Measurements from ENCODE around the gene CTNNBIP1. TPM values are rescaled to one million over a fixed set of nuclear protein-coding genes. Genes with fewer than 3 reads are reported as not detected.

Gene CTNNBIP1
- total and polyA plus RNA-seq, 8 donors: 9.4 to 27.3 (median 19.1) TPM

DNA sequence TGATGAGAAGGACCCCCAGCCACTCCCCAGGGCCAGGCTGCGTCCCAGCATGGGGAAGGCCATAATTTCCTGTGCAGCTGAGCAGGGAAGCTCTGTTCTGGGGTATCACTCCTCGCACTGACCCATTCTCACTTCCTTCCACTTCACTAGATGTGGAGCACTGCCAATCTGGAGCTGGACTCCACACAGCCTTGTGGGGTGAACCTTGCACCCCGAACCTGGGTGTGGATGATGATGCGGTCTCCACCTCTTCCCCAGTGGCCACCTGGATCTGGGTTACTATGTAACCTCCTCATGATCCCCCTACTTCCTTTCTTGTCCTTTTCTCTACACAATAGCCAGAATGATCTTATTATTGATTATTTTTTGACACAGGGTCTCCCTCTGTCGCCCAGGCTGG lies 36.7 kb downstream of the CTNNBIP1 start:
- Histone ChIP-seq H3K27me3 (no peaks in the 10 kb centered on the region), H3K4me3 (no peak overlapping the region), H3K4me1 (no peaks in the 10 kb centered on the region), H3K36me3 (peaks cover 0 to 6% (median 1%) of the 10 kb centered on the region in 3 donors), H3K9me3 (no peaks in the 10 kb centered on the region), H3K27ac (no peak overlapping the region)
- DNase-seq: peak in 1 of 6 donors; percentile 10
- ATAC-seq: no peak
- 90 to 96% methylated on average over 5 of the region's 5 CpGs for WGBS, 2 donors
- FAIRE-seq: no peak
- TF ChIP-seq, protein P1, sequence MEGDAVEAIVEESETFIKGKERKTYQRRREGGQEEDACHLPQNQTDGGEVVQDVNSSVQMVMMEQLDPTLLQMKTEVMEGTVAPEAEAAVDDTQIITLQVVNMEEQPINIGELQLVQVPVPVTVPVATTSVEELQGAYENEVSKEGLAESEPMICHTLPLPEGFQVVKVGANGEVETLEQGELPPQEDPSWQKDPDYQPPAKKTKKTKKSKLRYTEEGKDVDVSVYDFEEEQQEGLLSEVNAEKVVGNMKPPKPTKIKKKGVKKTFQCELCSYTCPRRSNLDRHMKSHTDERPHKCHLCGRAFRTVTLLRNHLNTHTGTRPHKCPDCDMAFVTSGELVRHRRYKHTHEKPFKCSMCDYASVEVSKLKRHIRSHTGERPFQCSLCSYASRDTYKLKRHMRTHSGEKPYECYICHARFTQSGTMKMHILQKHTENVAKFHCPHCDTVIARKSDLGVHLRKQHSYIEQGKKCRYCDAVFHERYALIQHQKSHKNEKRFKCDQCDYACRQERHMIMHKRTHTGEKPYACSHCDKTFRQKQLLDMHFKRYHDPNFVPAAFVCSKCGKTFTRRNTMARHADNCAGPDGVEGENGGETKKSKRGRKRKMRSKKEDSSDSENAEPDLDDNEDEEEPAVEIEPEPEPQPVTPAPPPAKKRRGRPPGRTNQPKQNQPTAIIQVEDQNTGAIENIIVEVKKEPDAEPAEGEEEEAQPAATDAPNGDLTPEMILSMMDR (IDR thresholded peaks at IDR 0.05): no peak
- intact Hi-C loops (cut with DNase I): no loop called here

DNA sequence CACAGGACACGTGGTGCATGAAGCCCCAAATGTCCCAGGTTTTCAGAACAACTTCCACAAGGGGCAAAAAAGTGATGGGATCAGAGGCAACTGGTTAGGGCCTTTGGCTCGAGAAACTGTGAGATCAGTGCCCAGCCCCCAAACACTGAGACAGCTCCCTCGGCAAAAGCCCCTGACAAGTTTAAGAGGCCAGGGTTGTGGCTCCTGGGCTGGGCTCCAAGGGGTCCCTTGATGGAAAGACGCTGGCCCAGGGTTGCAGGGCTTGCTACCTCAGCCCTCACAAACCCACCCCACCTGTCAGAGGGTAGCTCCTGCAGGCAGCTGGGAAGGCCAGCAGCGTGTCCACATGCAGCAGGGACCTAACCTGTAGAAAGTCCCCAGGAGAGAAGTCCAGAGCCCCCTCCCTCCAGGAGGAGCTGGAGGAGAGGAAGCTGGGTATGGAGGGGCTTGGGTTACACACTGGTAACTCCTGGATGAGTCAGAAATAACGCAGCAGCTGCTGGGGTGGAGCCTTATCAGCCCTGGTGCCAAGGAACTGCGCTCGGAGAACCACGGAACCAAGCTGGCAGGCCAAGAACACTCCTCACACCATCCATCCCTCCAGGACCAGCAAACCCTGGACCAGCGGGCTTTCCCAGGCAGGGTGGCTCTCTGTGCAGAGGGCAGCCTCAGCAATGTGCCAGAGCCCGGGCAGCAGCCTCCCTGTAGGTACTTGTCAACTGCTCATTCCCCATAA lies 37.5 kb downstream of the CTNNBIP1 start:
- H3K27me3 ChIP-seq: no peaks in the 10 kb centered on the region
- intact Hi-C loops (cut with DNase I): no loop called here
- ATAC-seq (no peak), FAIRE-seq (no peak), DNase-seq (peak in 1 of 6 donors; percentile 47)
- no peak overlapping the region for H3K27ac ChIP-seq
- WGBS, 2 donors: 91 to 93% methylated on average over 11 of the region's 11 CpGs
- peaks cover 0 to 6% (median 4%) of the 10 kb centered on the region in 3 donors for H3K36me3 ChIP-seq
- TF ChIP-seq, protein P1 (IDR thresholded peaks at IDR 0.05): no peak
- H3K9me3 ChIP-seq: no peaks in the 10 kb centered on the region
- H3K4me1 ChIP-seq: no peaks in the 10 kb centered on the region
- no peak overlapping the region for H3K4me3 ChIP-seq

DNA sequence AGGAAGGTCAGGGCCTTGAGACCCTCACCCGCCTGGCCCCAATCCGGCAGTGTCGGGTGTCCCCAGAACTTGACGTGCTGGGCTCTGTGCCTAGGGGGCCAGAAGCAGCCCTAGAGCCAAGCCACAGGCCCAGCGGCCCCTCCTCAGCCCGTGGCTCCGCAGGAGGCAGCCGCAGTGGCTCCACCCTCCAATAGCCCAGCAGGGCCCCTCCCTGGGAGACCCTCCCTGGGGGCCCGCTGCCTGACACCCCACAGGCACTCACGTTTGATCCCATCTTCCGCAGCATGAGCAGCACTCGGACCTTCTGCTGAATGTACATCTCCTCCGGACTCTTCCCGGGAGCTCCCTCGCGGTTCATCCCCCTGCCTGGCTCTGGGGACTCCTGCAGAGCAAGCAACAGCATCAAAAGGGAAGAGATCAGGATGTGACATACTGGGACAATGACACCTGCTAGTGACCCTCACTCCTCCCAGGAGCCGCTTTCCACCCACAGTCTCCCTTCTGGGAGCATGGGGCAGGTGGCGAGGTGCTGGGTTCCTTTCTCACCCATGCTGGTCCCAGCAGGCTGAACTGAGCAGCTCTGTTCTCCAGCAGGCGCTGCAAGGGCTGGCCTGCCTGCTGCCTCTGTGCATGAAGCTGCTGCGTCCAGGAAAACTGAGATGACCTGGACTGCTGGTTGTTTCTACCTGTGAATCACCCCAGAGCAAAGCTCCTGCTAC lies 38.2 kb downstream of the CTNNBIP1 start:
- intact Hi-C loops (cut with DNase I): no loop called here
- Histone ChIP-seq H3K4me1 (no peaks in the 10 kb centered on the region), H3K27ac (no peak overlapping the region), H3K27me3 (no peaks in the 10 kb centered on the region), H3K9me3 (no peaks in the 10 kb centered on the region), H3K4me3 (no peak overlapping the region), H3K36me3 (peaks cover 0 to 6% (median 4%) of the 10 kb centered on the region in 3 donors)
- FAIRE-seq (no peak), DNase-seq (peak in 1 of 6 donors; percentile 42), ATAC-seq (no peak)
- TF ChIP-seq, protein P1 (IDR thresholded peaks at IDR 0.05): no peak
- 89 to 91% methylated on average over 20 of the region's 20 CpGs for WGBS, 2 donors

DNA sequence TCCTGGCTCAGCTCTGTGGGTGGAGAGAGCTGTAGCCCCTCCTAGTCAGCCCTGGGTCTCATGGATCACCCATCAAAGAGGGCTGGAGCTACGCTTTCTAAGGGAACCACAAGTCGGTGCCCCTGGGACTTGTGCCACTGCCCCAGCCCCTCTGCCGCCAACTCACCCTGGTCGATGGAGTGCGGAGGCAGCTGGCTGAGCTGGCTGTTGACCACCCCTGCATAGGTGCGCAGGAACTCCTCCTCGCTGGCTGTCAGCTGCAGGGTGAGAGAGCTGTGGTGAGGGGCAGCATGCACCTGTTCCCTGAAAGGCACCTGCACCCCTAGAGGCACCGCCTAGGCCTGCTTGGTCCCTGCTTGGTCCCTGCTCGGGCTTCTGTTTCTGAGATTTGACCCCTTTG lies 39.0 kb downstream of the CTNNBIP1 start:
- WGBS, 2 donors: 87 to 92% methylated on average over 9 of the region's 9 CpGs
- intact Hi-C loops (cut with DNase I): no loop called here
- DNase-seq: peak in 1 of 6 donors; percentile 40
- ATAC-seq: no peak
- Histone ChIP-seq H3K27ac (no peak overlapping the region), H3K36me3 (peaks cover 0 to 6% (median 4%) of the 10 kb centered on the region in 3 donors), H3K4me3 (no peak overlapping the region), H3K4me1 (no peaks in the 10 kb centered on the region), H3K9me3 (no peaks in the 10 kb centered on the region), H3K27me3 (no peaks in the 10 kb centered on the region)
- no peak for FAIRE-seq
- TF ChIP-seq, protein P1 (IDR thresholded peaks at IDR 0.05): no peak
